HL-60 (cell line): Measurements from ENCODE around the gene FEV.

Experiments used
- DNase-seq, 2 experiments: peaks; one replicate each; pipeline ENCODE4 v3.0.0-alpha.2; 2010 to 2020; ENCODE audit warnings: low read depth in 1 of 2, low spot score in 1 of 2
- H3K27ac ChIP-seq: fragments of 250-450 bp; sonication (Bioruptor Pico); replicated peaks from 2 replicates; pipeline ENCODE4 v1.5.1; 2020; ENCODE audit warnings: mild to moderate bottlenecking, moderate library complexity
- H3K27me3 ChIP-seq: fragments of 250-450 bp; sonication (Bioruptor Pico); 2 replicates; pipeline ENCODE4 v1.5.1; 2021; ENCODE audit warnings: mild to moderate bottlenecking, moderate library complexity; ENCODE audit not compliant: insufficient read depth, poor library complexity, severe bottlenecking
- H3K4me3 ChIP-seq: replicated peaks from 2 replicates; pipeline ENCODE4 v1.5.1; 2011; ENCODE audit warnings: mild to moderate bottlenecking, control low read depth, low read length; ENCODE audit not compliant: insufficient read depth
- GABPA ChIP-seq: IDR thresholded peaks from 2 replicates; pipeline ENCODE4 v1.6.1; 2012; ENCODE audit warnings: low read depth
- POLR2AphosphoS5 ChIP-seq: IDR thresholded peaks from 2 replicates; pipeline ENCODE4 v1.6.1; 2012; ENCODE audit warnings: low read depth
- SPI1 ChIP-seq: IDR thresholded peaks from 2 replicates; pipeline ENCODE4 v1.6.1; 2012; ENCODE audit warnings: low read depth, mild to moderate bottlenecking, borderline replicate concordance
- TF ChIP-seq, protein P1 (sequence below): IDR thresholded peaks from one replicate; pipeline ENCODE4 v1.5.1; 2011; ENCODE audit warnings: low read length, control low read depth, inconsistent platforms; ENCODE audit not compliant: insufficient read depth
- TF ChIP-seq, protein P2 (sequence below): IDR thresholded peaks from 2 replicates; pipeline ENCODE4 v1.6.1; 2012; ENCODE audit warnings: low read depth; ENCODE audit not compliant: insufficient replicate concordance

The FEV gene

GRCh38 chr2:219028996-219029828, 44.2 kb upstream of the FEV start:
- no peak overlapping the region for H3K4me3 ChIP-seq
- TF ChIP-seq, protein P1, sequence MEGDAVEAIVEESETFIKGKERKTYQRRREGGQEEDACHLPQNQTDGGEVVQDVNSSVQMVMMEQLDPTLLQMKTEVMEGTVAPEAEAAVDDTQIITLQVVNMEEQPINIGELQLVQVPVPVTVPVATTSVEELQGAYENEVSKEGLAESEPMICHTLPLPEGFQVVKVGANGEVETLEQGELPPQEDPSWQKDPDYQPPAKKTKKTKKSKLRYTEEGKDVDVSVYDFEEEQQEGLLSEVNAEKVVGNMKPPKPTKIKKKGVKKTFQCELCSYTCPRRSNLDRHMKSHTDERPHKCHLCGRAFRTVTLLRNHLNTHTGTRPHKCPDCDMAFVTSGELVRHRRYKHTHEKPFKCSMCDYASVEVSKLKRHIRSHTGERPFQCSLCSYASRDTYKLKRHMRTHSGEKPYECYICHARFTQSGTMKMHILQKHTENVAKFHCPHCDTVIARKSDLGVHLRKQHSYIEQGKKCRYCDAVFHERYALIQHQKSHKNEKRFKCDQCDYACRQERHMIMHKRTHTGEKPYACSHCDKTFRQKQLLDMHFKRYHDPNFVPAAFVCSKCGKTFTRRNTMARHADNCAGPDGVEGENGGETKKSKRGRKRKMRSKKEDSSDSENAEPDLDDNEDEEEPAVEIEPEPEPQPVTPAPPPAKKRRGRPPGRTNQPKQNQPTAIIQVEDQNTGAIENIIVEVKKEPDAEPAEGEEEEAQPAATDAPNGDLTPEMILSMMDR = no peak
- TF ChIP-seq POLR2AphosphoS5 (no peak), GABPA (no peak), SPI1 (no peak)
- TF ChIP-seq, protein P2, sequence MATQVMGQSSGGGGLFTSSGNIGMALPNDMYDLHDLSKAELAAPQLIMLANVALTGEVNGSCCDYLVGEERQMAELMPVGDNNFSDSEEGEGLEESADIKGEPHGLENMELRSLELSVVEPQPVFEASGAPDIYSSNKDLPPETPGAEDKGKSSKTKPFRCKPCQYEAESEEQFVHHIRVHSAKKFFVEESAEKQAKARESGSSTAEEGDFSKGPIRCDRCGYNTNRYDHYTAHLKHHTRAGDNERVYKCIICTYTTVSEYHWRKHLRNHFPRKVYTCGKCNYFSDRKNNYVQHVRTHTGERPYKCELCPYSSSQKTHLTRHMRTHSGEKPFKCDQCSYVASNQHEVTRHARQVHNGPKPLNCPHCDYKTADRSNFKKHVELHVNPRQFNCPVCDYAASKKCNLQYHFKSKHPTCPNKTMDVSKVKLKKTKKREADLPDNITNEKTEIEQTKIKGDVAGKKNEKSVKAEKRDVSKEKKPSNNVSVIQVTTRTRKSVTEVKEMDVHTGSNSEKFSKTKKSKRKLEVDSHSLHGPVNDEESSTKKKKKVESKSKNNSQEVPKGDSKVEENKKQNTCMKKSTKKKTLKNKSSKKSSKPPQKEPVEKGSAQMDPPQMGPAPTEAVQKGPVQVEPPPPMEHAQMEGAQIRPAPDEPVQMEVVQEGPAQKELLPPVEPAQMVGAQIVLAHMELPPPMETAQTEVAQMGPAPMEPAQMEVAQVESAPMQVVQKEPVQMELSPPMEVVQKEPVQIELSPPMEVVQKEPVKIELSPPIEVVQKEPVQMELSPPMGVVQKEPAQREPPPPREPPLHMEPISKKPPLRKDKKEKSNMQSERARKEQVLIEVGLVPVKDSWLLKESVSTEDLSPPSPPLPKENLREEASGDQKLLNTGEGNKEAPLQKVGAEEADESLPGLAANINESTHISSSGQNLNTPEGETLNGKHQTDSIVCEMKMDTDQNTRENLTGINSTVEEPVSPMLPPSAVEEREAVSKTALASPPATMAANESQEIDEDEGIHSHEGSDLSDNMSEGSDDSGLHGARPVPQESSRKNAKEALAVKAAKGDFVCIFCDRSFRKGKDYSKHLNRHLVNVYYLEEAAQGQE = no peak
- DNase-seq = no peak
- no peak overlapping the region for H3K27ac ChIP-seq
- H3K27me3 ChIP-seq = peaks cover 22% of the 10 kb centered on the region

GRCh38 chr2:219028141-219028540, 43.2 kb upstream of the FEV start:
- no peak for DNase-seq
- TF ChIP-seq SPI1 (no peak), POLR2AphosphoS5 (no peak), GABPA (no peak)
- TF ChIP-seq, protein P2 = no peak
- TF ChIP-seq, protein P1 = no peak
- no peak overlapping the region for H3K4me3 ChIP-seq
- H3K27ac ChIP-seq = no peak overlapping the region
- H3K27me3 ChIP-seq = peaks cover 18% of the 10 kb centered on the region

- Histone ChIP-seq H3K27ac (no peak overlapping the region), H3K27me3 (peaks cover 14% of the 10 kb centered on the region), H3K4me3 (no peak overlapping the region)
- DNase-seq = no peak
- TF ChIP-seq POLR2AphosphoS5 = no peak
- no peak for TF ChIP-seq GABPA
- TF ChIP-seq, protein P1 = no peak
- TF ChIP-seq, protein P2 = no peak
- no peak for TF ChIP-seq SPI1
These were observed 42.6 kb upstream of the FEV start for GRCh38 chr2:219027511-219028055.
